HL-60 (cell line): ENCODE data around the gene SUPT3H.

Source experiments
- CTCF ChIP-seq: IDR thresholded peaks from one replicate; pipeline ENCODE4 v1.5.1; 2011; ENCODE audit warnings: low read length, control low read depth, inconsistent platforms; ENCODE audit not compliant: insufficient read depth
- POLR2AphosphoS5 ChIP-seq: IDR thresholded peaks from 2 replicates; pipeline ENCODE4 v1.6.1; 2012; ENCODE audit warnings: low read depth
- SPI1 ChIP-seq: IDR thresholded peaks from 2 replicates; pipeline ENCODE4 v1.6.1; 2012; ENCODE audit warnings: low read depth, mild to moderate bottlenecking, borderline replicate concordance

DNA sequence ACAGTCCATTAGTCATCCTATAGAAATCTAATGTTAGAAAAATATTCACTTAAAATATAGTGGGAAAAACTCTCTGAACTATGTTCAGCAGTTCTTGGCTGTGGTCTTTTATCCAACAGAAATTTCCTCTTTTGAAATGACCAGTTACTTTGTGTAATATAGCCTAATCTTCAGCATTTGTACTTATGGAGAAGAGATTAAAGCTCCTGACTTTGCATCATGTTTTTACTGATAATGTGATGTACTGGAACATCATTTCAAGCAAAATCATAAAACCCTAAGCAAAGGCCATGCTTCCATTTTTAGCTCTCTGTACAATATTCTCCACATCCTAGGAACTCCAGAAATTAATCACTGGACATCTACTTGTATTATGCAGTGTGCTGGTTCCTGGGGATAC lies 480.4 kb downstream of the SUPT3H start:
- TF ChIP-seq CTCF (no peak), POLR2AphosphoS5 (no peak), SPI1 (no peak)
